Esophagus mucosa (tissue), 1 donor: ENCODE measurements around the gene MOB2. TPM values are rescaled to one million over a fixed set of nuclear protein-coding genes. Genes with fewer than 3 reads are reported as not detected.

Experiments used
- ATAC-seq: fragments of 200-7000 bp; cut with Tn5 transposase; one replicate; pipeline ENCODE4 v1.9.1; 2020
- total RNA-seq: library from RNA; stranded (reverse); gene quantifications from one replicate; pipeline ENCODE4 v1.2.4, GENCODE V29; 2023
- donor health status: DM: yes; HTN: yes; CAD: no.

The MOB2 gene
- total RNA-seq, 1 donor from 2014 or later = 32.1 TPM

- no peak for ATAC-seq
These were observed 17.1 kb upstream of the MOB2 start for GRCh38 chr11:1503708-1504104.

- ATAC-seq = peak; percentile 43
These were observed 16.6 kb upstream of the MOB2 start for GRCh38 chr11:1502954-1503707.

GRCh38 chr11:1502168-1502953, 15.8 kb upstream of the MOB2 start:
- no peak for ATAC-seq

- no peak for ATAC-seq
These were observed 15.0 kb upstream of the MOB2 start for GRCh38 chr11:1501421-1502167.

- ATAC-seq = no peak
These were observed 14.2 kb upstream of the MOB2 start for GRCh38 chr11:1500466-1501420.

GRCh38 chr11:1499899-1500298, 13.3 kb upstream of the MOB2 start:
- ATAC-seq = no peak

GRCh38 chr11:1499261-1499890, 12.8 kb upstream of the MOB2 start:
- no peak for ATAC-seq

GRCh38 chr11:1498262-1498661, 11.7 kb upstream of the MOB2 start:
- no peak for ATAC-seq

GRCh38 chr11:1497600-1497999, 11.0 kb upstream of the MOB2 start:
- ATAC-seq = no peak

GRCh38 chr11:1496761-1497095, 10.1 kb upstream of the MOB2 start:
- no peak for ATAC-seq

GRCh38 chr11:1496091-1496760, 9.6 kb upstream of the MOB2 start:
- peak; percentile 56 for ATAC-seq

- no peak for ATAC-seq
These were observed 8.1 kb upstream of the MOB2 start for GRCh38 chr11:1494650-1495049.

- ATAC-seq = no peak
These were observed 7.2 kb upstream of the MOB2 start for GRCh38 chr11:1493650-1494244.

GRCh38 chr11:1491379-1491778, 4.8 kb upstream of the MOB2 start:
- ATAC-seq = no peak

GRCh38 chr11:1490651-1491050, 4.1 kb upstream of the MOB2 start:
- no peak for ATAC-seq

GRCh38 chr11:1488575-1489180, 2.1 kb upstream of the MOB2 start:
- ATAC-seq = no peak

- no peak for ATAC-seq
These were observed 1.4 kb upstream of the MOB2 start for GRCh38 chr11:1487851-1488574.

GRCh38 chr11:1487091-1487850, 692 bp upstream of the MOB2 start:
- no peak for ATAC-seq

- no peak for ATAC-seq
These were observed 1.1 kb downstream of the MOB2 start for GRCh38 chr11:1485504-1485885.
